TTC549 (cell line): ENCODE measurements around the gene BMAL1.

Experiments
- FAIRE-seq: peaks from 2 replicates; lab custom pipeline; 2012; peaks lifted over from hg19 to GRCh38; lab: Jason Lieb, UNC

The BMAL1 gene

DNA sequence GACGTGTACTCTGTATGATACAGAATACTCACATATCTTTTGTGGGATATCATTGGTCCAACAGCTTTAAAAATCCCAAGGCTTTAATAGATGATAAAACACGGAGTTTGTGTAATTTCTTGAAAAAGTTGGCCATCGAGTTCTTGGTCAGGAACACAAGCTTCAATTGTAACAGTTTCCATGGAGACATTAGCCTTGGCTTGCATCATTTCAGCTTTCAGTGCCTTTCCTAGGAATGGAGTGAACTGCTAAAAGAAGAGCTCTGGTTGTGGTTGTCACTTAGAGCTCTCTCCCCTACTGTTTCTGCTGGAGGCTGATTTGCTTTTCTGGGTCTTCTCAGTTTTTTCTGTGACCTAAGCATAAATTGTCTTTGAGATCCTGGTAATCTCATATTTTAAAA, 14.2 kb downstream of the BMAL1 start:
- no peak for FAIRE-seq

- no peak for FAIRE-seq
These were observed 15.4 kb downstream of the BMAL1 start for GRCh38 chr11:13292970-13293369.

DNA sequence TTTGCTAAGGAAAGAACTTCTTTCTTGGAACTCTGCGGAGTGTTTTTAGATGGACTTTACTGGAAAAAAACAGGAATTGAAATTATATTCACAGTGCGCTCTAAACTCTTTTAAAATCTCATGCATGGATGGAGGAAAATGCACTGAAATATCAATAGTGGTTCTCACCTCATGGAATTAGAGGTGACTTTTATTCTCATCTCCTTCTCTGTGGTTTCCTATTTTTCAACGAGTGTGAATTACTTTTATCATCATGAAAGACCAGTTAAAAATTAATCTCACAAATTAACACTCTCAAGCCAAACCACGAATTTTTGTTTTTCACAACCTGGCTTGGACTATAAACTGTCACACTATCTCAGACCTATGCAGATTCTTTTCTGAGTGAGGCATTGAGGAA, 16.6 kb downstream of the BMAL1 start:
- no peak for FAIRE-seq

GRCh38 chr11:13294771-13295579, 17.4 kb downstream of the BMAL1 start:
- no peak for FAIRE-seq

DNA sequence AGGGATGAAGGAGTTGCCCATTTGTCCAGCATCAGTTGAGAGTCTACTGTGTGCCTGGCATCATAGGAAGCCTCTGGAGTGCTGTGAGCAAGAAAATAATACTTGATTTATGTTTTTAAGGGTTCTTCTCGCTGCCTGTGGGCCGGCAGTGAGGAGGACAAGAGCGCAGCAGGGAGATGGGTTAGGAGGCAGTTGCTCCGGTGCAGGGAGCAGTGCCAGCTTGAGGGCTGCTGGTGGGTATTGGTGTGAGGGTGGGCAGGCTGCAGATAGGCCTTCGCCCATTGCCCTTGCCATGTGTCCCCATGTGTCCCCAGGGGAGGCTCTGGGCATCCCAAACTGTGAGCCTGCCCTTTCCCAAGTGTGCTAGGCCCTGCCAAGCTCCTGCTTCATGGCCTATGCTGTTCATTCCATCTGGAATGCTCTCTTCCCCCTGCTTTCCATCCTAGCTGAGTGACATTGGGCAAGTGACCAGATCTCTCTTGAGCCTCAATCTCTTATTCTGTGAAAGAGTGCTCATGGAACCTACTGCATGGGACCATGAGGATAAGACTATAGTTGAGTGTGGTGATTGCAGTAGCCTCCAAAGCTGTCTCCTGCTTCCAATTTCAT, 19.8 kb downstream of the BMAL1 start:
- no peak for FAIRE-seq

- no peak for FAIRE-seq
These were observed 20.3 kb downstream of the BMAL1 start for GRCh38 chr11:13297917-13298356.

DNA sequence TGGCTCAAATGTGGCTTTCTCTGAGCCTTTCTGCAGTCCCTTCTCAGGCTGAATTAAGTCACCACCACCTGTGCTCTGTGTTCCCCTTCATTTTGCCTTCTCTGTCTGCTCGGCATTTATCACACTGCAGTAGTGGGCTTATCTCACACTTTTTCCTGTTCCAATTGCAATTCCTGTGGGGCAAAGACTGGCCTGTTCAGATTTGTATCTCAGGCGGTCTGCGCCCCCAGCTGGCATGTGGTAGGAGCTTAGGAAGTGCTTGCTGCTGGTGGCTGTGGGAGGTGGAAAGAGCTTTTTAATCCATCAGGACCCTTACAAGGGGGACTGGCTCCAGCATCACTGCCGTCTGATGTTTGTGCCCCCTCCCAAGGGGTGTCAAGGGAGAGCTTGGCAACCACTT, 21.2 kb downstream of the BMAL1 start:
- no peak for FAIRE-seq

DNA sequence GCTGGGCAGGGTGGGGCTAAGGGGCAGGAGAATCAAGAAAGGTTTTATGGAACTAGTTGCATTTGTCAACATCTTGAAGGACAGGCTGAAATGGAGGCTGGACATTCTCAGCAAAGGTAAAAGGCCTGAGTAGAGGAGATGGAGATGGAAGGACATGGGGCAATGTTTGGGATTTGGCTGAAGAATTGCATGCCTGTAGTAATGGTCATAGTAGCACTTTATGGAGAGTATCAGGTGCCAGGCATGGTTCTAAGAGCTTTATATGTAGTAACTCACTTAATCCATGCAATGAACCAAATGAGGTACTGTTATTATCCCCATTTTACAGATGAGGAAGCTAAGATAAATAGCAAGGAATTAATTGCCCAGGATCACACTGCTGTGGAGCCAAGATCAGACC, 23.9 kb downstream of the BMAL1 start:
- FAIRE-seq: no peak

DNA sequence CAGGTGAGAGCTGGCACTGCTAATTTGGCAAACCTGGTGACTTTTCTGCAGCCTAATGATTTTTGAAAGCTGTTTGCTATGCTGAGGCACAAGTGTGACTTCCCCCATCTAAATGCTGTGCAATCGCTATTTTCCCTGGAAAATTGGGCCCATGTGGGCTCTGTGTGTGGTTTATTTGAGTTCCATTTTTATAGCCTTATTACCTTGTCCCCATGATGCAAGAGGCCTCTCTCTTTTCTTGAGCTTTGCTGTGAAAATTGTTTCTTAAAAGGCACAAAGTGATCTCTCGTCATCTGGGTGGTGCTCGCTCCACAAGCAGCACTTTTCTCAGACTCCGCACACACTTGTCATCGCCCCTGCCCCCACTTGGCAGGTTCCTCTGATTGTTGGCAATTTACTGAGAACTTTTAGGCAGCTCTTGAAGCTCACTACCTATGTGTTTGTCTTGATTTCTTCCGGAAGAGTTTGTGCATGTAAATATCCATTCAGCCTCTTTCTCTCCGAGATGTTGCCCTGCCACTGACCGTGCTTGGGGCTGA, 24.9 kb downstream of the BMAL1 start:
- FAIRE-seq: no peak

- FAIRE-seq: no peak
These were observed 26.4 kb downstream of the BMAL1 start for GRCh38 chr11:13303668-13304649.

- FAIRE-seq: no peak
These were observed 27.2 kb downstream of the BMAL1 start for GRCh38 chr11:13304655-13305335.

- no peak for FAIRE-seq
These were observed 31.1 kb downstream of the BMAL1 start for GRCh38 chr11:13308704-13309103.

- no peak for FAIRE-seq
These were observed 31.6 kb downstream of the BMAL1 start for GRCh38 chr11:13309156-13309555.

- no peak for FAIRE-seq
These were observed 32.9 kb downstream of the BMAL1 start for GRCh38 chr11:13310443-13310842.

- FAIRE-seq: no peak
These were observed 34.0 kb downstream of the BMAL1 start for GRCh38 chr11:13311570-13311969.

DNA sequence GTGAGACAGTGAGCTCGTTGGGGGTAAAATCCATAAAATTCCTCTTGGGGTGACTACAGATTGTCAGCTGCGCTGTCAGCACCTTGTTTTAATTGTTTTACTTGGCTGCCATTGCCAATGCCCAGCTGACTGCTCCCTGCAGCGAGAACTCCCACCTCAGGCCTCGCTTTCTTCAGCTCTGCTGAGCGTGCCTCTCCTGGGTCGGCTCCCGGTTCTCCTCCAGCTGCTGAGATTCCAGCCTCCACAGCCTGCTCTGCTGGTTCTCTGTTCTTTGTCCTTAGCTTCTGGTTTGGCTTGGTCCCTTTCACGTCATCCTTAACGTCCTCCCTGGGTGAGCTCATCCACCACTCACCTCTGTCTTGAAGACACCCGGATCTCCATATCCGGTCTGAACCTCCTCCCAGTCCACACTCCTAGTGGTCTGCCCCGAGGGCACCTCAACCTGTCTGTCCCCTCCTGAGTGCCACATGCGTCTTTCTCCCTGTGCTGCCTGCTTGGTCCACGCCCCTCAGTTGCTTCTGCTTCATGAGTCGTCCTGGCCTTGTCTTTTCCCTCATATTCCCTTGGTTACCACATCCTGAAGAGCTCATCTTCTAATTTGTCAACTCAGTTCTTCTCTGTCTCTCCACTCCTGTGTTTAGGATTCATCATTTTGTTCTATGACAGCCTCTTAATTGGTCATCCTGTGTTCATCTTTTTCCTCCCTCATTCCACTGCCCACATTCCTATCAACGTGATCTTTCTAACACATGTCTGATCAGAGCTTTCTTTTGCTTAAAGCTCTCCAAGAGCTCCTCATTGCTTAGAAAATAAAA, 35.6 kb downstream of the BMAL1 start:
- no peak for FAIRE-seq

GRCh38 chr11:13314676-13315394, 37.2 kb downstream of the BMAL1 start:
- no peak for FAIRE-seq

DNA sequence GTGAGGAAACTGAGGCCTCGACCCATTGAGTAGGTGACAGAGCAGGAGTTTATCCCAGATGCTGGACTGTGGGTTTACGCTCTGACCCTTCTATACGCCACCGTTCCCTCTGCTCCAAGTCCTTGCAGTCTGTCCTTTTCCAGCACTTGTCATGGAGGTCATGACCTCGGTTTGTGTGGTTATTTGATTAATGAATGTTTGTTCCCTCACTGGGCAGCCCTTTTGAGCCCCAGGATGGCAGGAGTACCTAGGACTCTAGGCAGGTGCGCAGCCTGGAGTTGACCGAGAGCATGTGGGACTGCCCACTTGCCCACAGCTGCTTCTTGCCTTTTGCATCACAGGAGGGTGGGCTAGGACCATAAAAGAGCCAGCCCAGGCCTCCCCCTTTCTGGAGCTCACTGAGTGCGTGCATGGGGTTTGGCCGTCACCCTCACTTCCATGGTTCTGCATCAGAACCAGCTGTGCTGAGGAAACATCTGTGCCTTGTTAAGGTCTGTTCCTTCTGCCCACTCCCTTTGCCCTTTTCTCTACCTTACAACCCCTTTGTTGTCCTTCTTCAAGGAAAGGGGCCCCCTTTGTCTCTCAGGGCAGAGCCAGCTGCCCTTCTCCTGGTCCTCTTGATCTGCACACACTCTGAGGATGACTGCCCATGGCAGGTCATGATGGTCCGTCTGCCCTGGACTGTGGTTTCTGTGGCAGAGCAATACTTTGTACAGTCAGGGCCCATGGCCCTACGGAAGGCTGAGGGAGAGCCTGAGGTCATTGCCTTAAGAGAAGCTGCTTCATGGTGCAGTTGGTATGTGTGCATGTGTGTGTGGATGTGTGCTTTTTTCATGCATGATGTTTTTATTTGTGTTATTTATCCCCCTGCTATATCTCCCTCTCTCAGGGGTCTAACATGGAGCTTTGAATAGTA, 38.2 kb downstream of the BMAL1 start:
- no peak for FAIRE-seq

- no peak for FAIRE-seq
These were observed 39.0 kb downstream of the BMAL1 start for GRCh38 chr11:13316528-13316961.
